CD14-positive monocyte (primary cell): Measurements from ENCODE around the gene CBLB. TPM values are rescaled to one million over a fixed set of nuclear protein-coding genes. Genes with fewer than 3 reads are reported as not detected.
A peak's percentile ranks its signal among the peaks of the same experiment; 100 is the strongest.

Experiments used
- DNase-seq, 3 donors: peaks; one replicate each; pipeline ENCODE4 v3.0.0-alpha.2; 2011 to 2022
- H2AFZ ChIP-seq: 2 replicates; pipeline ENCODE4 v1.6.0; 2012; ENCODE audit warnings: mild to moderate bottlenecking, low read depth, low read length, inconsistent platforms; ENCODE audit not compliant: insufficient read depth, poor library complexity, severe bottlenecking
- H3K27ac ChIP-seq, 2 donors: 1 replicate in 1 of 2; 2 replicates in 1 of 2; pipeline ENCODE4 v1.5.1; 2012 to 2013; ENCODE audit warnings: low read length in 2 of 2, control low read depth in 1 of 2, inconsistent platforms in 1 of 2, low read depth in 1 of 2, mild to moderate bottlenecking in 1 of 2
- H3K27me3 ChIP-seq, 2 donors: one replicate each; pipeline versions ENCODE4 v1.6.0 to v1.6.1; 2011 to 2013; ENCODE audit warnings: low read length in 2 of 2; ENCODE audit not compliant: control insufficient read depth in 2 of 2, insufficient read depth in 2 of 2
- H3K36me3 ChIP-seq, 2 donors: replicated peaks in 1 of 2; 1 replicate in 1 of 2; 2 replicates in 1 of 2; pipeline versions ENCODE4 v1.5.1 to v1.6.1; 2012 to 2013; ENCODE audit warnings: low read length in 2 of 2, control low read depth in 1 of 2, inconsistent platforms in 1 of 2, mild to moderate bottlenecking in 1 of 2; ENCODE audit not compliant: insufficient read depth in 2 of 2, control insufficient read depth in 1 of 2
- H3K4me1 ChIP-seq, 2 donors: 1 replicate in 1 of 2; 2 replicates in 1 of 2; pipeline versions ENCODE4 v1.5.1 to v1.6.1; 2012 to 2013; ENCODE audit warnings: low read length in 2 of 2, control low read depth in 1 of 2, inconsistent platforms in 1 of 2, mild to moderate bottlenecking in 1 of 2, moderate library complexity in 1 of 2; ENCODE audit not compliant: insufficient read depth in 2 of 2, control insufficient read depth in 1 of 2
- H3K4me2 ChIP-seq: replicated peaks from 2 replicates; pipeline ENCODE3; 2012; ENCODE audit warnings: low read length, moderate library complexity, mild to moderate bottlenecking; ENCODE audit not compliant: poor library complexity, severe bottlenecking; ENCODE audit errors: extremely low read depth
- H3K4me3 ChIP-seq, 3 experiments: fragments of 200-600 bp in 1 of 3; sonication (generic) in 1 of 3; replicated peaks in 1 of 3; 1 replicate in 2 of 3; 2 replicates in 1 of 3; pipeline ENCODE4 v1.5.1; 2011 to 2013; ENCODE audit warnings: low read length in 3 of 3, mild to moderate bottlenecking in 3 of 3, control low read depth in 2 of 3, low read depth in 2 of 3, inconsistent platforms in 1 of 3, moderate library complexity in 1 of 3
- H3K79me2 ChIP-seq: 2 replicates; pipeline ENCODE4 v1.6.0; 2012; ENCODE audit warnings: mild to moderate bottlenecking, control low read depth, inconsistent platforms, low read length, moderate library complexity; ENCODE audit not compliant: insufficient read depth
- H3K9ac ChIP-seq: 2 replicates; pipeline ENCODE4 v1.6.0; 2017; ENCODE audit warnings: low read length, mild to moderate bottlenecking; ENCODE audit not compliant: insufficient read depth, poor library complexity, severe bottlenecking
- H3K9me3 ChIP-seq, 2 donors: replicated peaks in 1 of 2; 1 replicate in 1 of 2; 2 replicates in 1 of 2; pipeline versions ENCODE4 v1.5.1 to v1.6.1; 2012 to 2013; ENCODE audit warnings: low read length in 2 of 2, control low read depth in 1 of 2; ENCODE audit not compliant: control insufficient read depth in 1 of 2, insufficient read depth in 1 of 2
- H4K20me1 ChIP-seq: 2 replicates; pipeline ENCODE4 v1.6.0; 2012; ENCODE audit warnings: mild to moderate bottlenecking, low read length, control low read depth, moderate library complexity; ENCODE audit not compliant: insufficient read depth
- H3K27ac Mint-ChIP-seq, 7 donors: one replicate each; pipeline ENCODE4 v1.8.0; 2020; ENCODE audit warnings: mild to moderate bottlenecking in 7 of 7, mixed read lengths in 7 of 7, moderate library complexity in 6 of 7, inconsistent platforms in 2 of 7
- H3K27me3 Mint-ChIP-seq, 3 donors: one replicate each; pipeline ENCODE4 v1.8.0; 2021 to 2022; ENCODE audit warnings: low read depth in 3 of 3, mild to moderate bottlenecking in 3 of 3, mixed read lengths in 3 of 3, moderate library complexity in 3 of 3, inconsistent platforms in 1 of 3
- H3K36me3 Mint-ChIP-seq, 2 donors: one replicate each; pipeline ENCODE4 v1.8.0; 2020; ENCODE audit warnings: mixed read lengths in 2 of 2, inconsistent platforms in 1 of 2, mild to moderate bottlenecking in 1 of 2
- H3K4me1 Mint-ChIP-seq: one replicate; pipeline ENCODE4 v1.8.0; 2020; ENCODE audit warnings: mild to moderate bottlenecking, mixed read lengths
- H3K4me3 Mint-ChIP-seq, 2 donors: one replicate each; pipeline ENCODE4 v1.8.0; 2020; ENCODE audit warnings: mild to moderate bottlenecking in 2 of 2, mixed read lengths in 2 of 2, moderate library complexity in 1 of 2
- H3K9me3 Mint-ChIP-seq, 7 donors: one replicate each; pipeline ENCODE4 v1.8.0; 2020 to 2022; ENCODE audit warnings: mixed read lengths in 7 of 7, mild to moderate bottlenecking in 6 of 7, moderate library complexity in 6 of 7, inconsistent platforms in 2 of 7
- CTCF ChIP-seq: fragments of 200-600 bp; IDR thresholded peaks from one replicate; pipeline ENCODE4 v1.8.0; 2022; ENCODE audit warnings: antibody characterized with exemption, mild to moderate bottlenecking
- WGBS: methylation state at CpG from one replicate; pipeline ENCODE4 v1.1.5; 2013; ENCODE audit warnings: missing lambda C conversion rate; ENCODE audit not compliant: insufficient coverage; 5-methylcytosine and 5-hydroxymethylcytosine counted together
- intact Hi-C, 2 donors: fragments of 100-400 bp; cut with micrococcal nuclease; formaldehyde crosslinking; loops; one replicate each; pipeline versions ENCODE4 v1.15.0 to v1.15.1; 2023
- polyA plus RNA-seq, 3 donors: library from polyadenylated mRNA; depleted of rRNA in 1 of 3; unstranded in 2 of 3; stranded (reverse) in 1 of 3; fragments of 300-500 nt in 2 of 3; fragments of >200 nt in 1 of 3; fragmentation: Illumina TruSeq in 2 of 3; gene quantifications; 1 replicate in 2 of 3; 2 replicates in 1 of 3; pipeline ENCODE4 v1.2.3, GENCODE V29; 2012 to 2021

The CBLB gene
- polyA plus RNA-seq, 3 donors = 1.6 to 8.1 (median 3.6) TPM

- H3K4me3 Mint-ChIP-seq = no peak overlapping the region
- H3K36me3 Mint-ChIP-seq = peaks cover 7 to 17% of the 10 kb centered on the region in 2 donors
- no peaks in the 10 kb centered on the region for H4K20me1 ChIP-seq
- no peaks in the 10 kb centered on the region for H3K27me3 Mint-ChIP-seq
- no peak overlapping the region for H3K27ac Mint-ChIP-seq
- H3K79me2 ChIP-seq = no peaks in the 10 kb centered on the region
- DNase-seq = no peak
- TF ChIP-seq CTCF = no peak
- no peak overlapping the region for H3K4me3 ChIP-seq
- no peaks in the 10 kb centered on the region for H3K4me1 ChIP-seq
- WGBS = no CpG with 5 or more reads among the region's 3 CpGs
- H3K9me3 ChIP-seq = no peaks in the 10 kb centered on the region
- H3K9ac ChIP-seq = no peak overlapping the region
- H3K9me3 Mint-ChIP-seq = peaks cover 0 to 2% (median 0%) of the 10 kb centered on the region in 7 donors
- H3K27me3 ChIP-seq = no peaks in the 10 kb centered on the region
- intact Hi-C loops = no loop called here
- no peak overlapping the region for H3K4me2 ChIP-seq
- H3K4me1 Mint-ChIP-seq = peaks cover 7% of the 10 kb centered on the region
- H2AFZ ChIP-seq = no peak overlapping the region
- no peak overlapping the region for H3K27ac ChIP-seq
- H3K36me3 ChIP-seq = no peaks in the 10 kb centered on the region
These were observed 34.0 kb downstream of the CBLB start for GRCh38 chr3:105834768-105835167.

GRCh38 chr3:105832644-105833043 is 36.2 kb downstream of the CBLB start:
- H3K4me3 ChIP-seq = no peak overlapping the region
- 100% methylated on average over 1 of the region's 4 CpGs for WGBS
- no peaks in the 10 kb centered on the region for H3K36me3 ChIP-seq
- H4K20me1 ChIP-seq = no peaks in the 10 kb centered on the region
- no peaks in the 10 kb centered on the region for H3K4me1 ChIP-seq
- no peak overlapping the region for H3K9ac ChIP-seq
- no peaks in the 10 kb centered on the region for H3K27me3 ChIP-seq
- H3K27ac ChIP-seq = no peak overlapping the region
- Mint-ChIP-seq H3K4me3 (no peak overlapping the region), H3K9me3 (peaks cover 0 to 4% (median 0%) of the 10 kb centered on the region in 7 donors), H3K27me3 (no peaks in the 10 kb centered on the region), H3K27ac (peak overlapping the region in 1 of 7 donors; percentile 34), H3K4me1 (peaks cover 9% of the 10 kb centered on the region), H3K36me3 (peaks cover 4 to 6% of the 10 kb centered on the region in 2 donors)
- intact Hi-C loops = no loop called here
- no peak for DNase-seq
- H2AFZ ChIP-seq = no peak overlapping the region
- H3K4me2 ChIP-seq = no peak overlapping the region
- no peaks in the 10 kb centered on the region for H3K79me2 ChIP-seq
- H3K9me3 ChIP-seq = no peaks in the 10 kb centered on the region
- no peak for TF ChIP-seq CTCF
